ENCODE results near the gene GPR162. TPM values are rescaled to one million over a fixed set of nuclear protein-coding genes. Genes with fewer than 3 reads are reported as not detected.
"Not testable (repeated sequence)": the region's sequence is repeated elsewhere in the genome, so short reads cannot be mapped to it uniquely, and the experiment has no call there.

Gene GPR162
- total RNA-seq, 1 experiment from 2014 or later: not detected

DNA sequence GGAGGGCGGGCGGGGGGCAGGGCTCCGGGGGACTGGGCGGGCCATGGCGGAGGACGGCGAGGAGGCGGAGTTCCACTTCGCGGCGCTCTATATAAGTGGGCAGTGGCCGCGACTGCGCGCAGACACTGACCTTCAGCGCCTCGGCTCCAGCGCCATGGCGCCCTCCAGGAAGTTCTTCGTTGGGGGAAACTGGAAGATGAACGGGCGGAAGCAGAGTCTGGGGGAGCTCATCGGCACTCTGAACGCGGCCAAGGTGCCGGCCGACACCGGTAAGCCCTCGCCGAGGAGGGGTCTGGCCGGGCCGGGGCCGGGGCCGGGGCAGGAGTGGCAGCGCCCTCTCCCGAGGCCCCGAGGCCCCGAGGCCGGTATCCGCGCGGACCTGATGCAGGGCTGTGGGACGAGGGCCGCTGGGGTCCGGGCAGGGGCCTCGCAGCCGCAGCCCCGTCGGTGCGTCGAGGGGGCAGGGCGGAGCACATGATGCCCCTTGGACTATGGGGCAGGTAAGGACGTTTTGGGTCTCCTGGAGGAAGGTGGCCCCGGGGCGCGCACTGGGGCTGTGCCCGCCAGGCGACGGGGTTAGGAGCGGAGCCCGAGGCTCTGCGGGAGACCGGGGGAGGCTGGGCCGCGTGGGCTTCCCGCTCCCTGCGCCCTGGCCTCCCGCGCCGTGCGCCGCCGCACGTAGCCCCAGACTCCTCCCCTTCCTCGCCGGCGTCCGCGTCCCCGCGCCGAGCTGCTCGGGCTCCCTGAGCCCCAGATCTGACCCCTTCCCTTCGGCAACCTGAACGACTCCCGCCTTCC is 46.0 kb downstream of the GPR162 start, which contains the start of gene TPI1:
Gene TPI1 (plus strand): TSS at position 119 of the 798 bp plus-strand sequence. CDS start 36 bp downstream, at position 155.
- BruUV-seq (replicated peaks): no TSS peak
- POLR2A ChIA-PET: interaction anchor here (0.6 to 7.7 kb wide), 20 partner anchors 11 to 300 kb away, joined by 3 to 130 read pairs (median 6); partner anchors contain the start of genes C12orf57, CDCA3, COPS7A and GNB3
- peak; percentile 70 for DNase-seq (ENCODE audit: unreplicated experiment)
- CTCF ChIA-PET: interaction anchor here (0.6 to 7.7 kb wide), 19 partner anchors 8 to 625 kb away, joined by 3 to 64 read pairs (median 3); partner anchors contain the start of genes C12orf57, C1RL and RNU7-1
- H3K9me3 Mint-ChIP-seq (ENCODE audit: unreplicated experiment): no peaks in the 10 kb centered on the region
- TF ChIP-seq, protein P1, sequence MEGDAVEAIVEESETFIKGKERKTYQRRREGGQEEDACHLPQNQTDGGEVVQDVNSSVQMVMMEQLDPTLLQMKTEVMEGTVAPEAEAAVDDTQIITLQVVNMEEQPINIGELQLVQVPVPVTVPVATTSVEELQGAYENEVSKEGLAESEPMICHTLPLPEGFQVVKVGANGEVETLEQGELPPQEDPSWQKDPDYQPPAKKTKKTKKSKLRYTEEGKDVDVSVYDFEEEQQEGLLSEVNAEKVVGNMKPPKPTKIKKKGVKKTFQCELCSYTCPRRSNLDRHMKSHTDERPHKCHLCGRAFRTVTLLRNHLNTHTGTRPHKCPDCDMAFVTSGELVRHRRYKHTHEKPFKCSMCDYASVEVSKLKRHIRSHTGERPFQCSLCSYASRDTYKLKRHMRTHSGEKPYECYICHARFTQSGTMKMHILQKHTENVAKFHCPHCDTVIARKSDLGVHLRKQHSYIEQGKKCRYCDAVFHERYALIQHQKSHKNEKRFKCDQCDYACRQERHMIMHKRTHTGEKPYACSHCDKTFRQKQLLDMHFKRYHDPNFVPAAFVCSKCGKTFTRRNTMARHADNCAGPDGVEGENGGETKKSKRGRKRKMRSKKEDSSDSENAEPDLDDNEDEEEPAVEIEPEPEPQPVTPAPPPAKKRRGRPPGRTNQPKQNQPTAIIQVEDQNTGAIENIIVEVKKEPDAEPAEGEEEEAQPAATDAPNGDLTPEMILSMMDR (IDR thresholded peaks at IDR 0.05; ENCODE audit: unreplicated experiment): no peak
- H3K27me3 Mint-ChIP-seq (ENCODE audit: insufficient read depth, unreplicated experiment): no peaks in the 10 kb centered on the region
- peak within 1 kb of the TSS; percentile 86 for H3K4me3 Mint-ChIP-seq (ENCODE audit: unreplicated experiment)
- intact Hi-C loops (cut with micrococcal nuclease): loop anchor here (2.0 kb wide), 1 partner anchor 71 kb away; no protein-coding TSS in a partner anchor
- peaks cover 67% of the 10 kb centered on the region for H3K36me3 Mint-ChIP-seq (ENCODE audit: insufficient read depth, unreplicated experiment)
- H3K27ac Mint-ChIP-seq (ENCODE audit: low read depth, unreplicated experiment): peak within 1 kb of the TSS; percentile 82
- peaks cover 30% of the 10 kb centered on the region for H3K4me1 Mint-ChIP-seq (ENCODE audit: insufficient read depth, unreplicated experiment)

DNA sequence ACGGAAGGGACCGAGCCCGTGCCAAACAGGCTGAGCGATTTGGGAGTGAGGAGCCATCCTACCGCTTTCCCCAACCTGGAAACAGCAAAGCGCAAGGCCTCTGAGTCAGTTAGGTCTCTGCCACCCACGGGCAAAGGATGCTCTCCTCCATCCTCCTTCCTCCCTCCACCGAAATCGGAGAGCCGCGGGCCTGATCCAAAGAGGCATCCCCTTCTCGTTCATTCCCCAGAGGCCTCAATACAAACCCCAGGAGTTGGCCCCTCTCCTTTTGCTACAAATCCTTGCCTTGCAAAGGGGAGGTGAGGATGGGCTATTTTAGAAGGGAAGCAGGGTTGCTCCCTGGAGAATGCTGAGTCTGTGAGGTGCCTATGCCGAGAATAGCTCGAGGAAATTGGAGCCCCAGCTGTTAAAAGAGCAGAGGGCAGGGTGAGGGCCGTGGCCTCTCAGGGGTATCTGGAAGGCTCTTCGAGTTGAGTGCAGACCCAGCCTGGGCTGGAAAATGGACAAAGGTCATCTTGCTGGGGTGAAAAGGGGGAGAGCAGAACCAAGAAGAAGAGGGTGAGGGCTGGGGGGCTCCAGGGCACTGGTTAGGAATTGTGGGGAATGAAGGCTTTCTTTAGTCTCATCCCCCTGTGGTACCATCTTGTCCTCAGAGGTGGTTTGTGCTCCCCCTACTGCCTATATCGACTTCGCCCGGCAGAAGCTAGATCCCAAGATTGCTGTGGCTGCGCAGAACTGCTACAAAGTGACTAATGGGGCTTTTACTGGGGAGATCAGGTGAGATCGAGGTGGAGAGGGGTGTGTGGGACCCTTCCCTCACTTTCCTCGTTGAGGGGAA is 46.8 kb downstream of the GPR162 start:
- H3K36me3 Mint-ChIP-seq (ENCODE audit: insufficient read depth, unreplicated experiment): peaks cover 59% of the 10 kb centered on the region

DNA sequence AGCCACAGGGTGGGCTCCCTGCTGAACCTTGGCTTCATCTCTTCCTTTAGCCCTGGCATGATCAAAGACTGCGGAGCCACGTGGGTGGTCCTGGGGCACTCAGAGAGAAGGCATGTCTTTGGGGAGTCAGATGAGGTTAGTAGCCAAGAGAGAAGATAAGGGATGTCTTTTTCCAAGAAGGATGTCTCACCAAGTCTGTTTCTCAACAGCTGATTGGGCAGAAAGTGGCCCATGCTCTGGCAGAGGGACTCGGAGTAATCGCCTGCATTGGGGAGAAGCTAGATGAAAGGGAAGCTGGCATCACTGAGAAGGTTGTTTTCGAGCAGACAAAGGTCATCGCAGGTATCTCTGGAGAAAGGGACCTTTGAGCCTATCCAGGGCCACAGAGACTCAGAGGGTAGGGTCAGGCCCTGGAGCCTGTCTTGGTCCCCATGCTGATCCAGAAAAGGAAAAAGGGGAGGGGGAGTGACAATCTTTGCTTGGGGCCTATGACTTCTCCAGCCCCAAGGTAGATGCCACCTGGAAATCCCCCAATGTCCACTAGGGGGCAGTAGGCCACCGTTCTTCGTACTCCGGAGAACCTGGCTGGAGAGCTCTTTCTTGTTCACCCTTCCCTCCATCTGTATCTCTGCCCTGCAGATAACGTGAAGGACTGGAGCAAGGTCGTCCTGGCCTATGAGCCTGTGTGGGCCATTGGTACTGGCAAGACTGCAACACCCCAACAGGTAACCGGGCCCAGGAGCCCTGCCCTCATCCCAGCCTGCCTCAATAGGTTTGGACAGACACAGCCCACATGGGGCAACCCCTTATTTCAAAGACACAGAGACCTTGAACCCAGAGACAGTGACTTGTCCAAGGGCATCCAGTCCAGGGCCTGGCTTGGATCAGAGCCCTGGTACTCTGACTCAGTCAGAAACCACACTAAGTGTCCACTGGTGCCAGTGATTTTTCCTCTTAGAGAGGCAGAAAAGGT is 47.7 kb downstream of the GPR162 start:
- peak; percentile 83 for DNase-seq (ENCODE audit: unreplicated experiment)
- TF ChIP-seq, protein P1 (IDR thresholded peaks at IDR 0.05; ENCODE audit: unreplicated experiment): peak; percentile 91
- Mint-ChIP-seq H3K9me3 (ENCODE audit: unreplicated experiment) (no peaks in the 10 kb centered on the region), H3K36me3 (ENCODE audit: insufficient read depth, unreplicated experiment) (peaks cover 52% of the 10 kb centered on the region), H3K27me3 (ENCODE audit: insufficient read depth, unreplicated experiment) (no peaks in the 10 kb centered on the region), H3K4me3 (ENCODE audit: unreplicated experiment) (peak overlapping the region; percentile 86), H3K4me1 (ENCODE audit: insufficient read depth, unreplicated experiment) (peaks cover 30% of the 10 kb centered on the region), H3K27ac (ENCODE audit: low read depth, unreplicated experiment) (peak overlapping the region; percentile 70)
- BruUV-seq (replicated peaks): no TSS peak
- POLR2A ChIA-PET: interaction anchor here (0.6 to 7.7 kb wide), 17 partner anchors 18 to 368 kb away, joined by 3 to 130 read pairs (median 6); partner anchors contain the start of genes C12orf57, CDCA3, COPS7A and LRRC23
- intact Hi-C loops (cut with micrococcal nuclease): loop anchor here (1.0 to 2.0 kb wide), 2 partner anchors 22 to 69 kb away; no protein-coding TSS in a partner anchor
- CTCF ChIA-PET: interaction anchor here (0.5 to 7.7 kb wide), 29 partner anchors 9 to 280 kb away, joined by 3 to 64 read pairs (median 3); partner anchors contain the start of genes C12orf57, RNU7-1 and USP5

More for the DNA sequence above, 46.8 kb downstream of the GPR162 start:
- Mint-ChIP-seq H3K4me3 (ENCODE audit: unreplicated experiment) (peak overlapping the region; percentile 86), H3K4me1 (ENCODE audit: insufficient read depth, unreplicated experiment) (peaks cover 30% of the 10 kb centered on the region), H3K27ac (ENCODE audit: low read depth, unreplicated experiment) (peak overlapping the region; percentile 82), H3K9me3 (ENCODE audit: unreplicated experiment) (no peaks in the 10 kb centered on the region), H3K27me3 (ENCODE audit: insufficient read depth, unreplicated experiment) (no peaks in the 10 kb centered on the region)
- no TSS peak for BruUV-seq (replicated peaks)
- DNase-seq (ENCODE audit: unreplicated experiment): no peak
- intact Hi-C loops (cut with micrococcal nuclease): loop anchor here (1.0 to 2.0 kb wide), 2 partner anchors 23 to 70 kb away; no protein-coding TSS in a partner anchor
- ChIA-PET POLR2A (interaction anchor here (0.6 to 7.7 kb wide), 20 partner anchors 17 to 367 kb away, joined by 3 to 130 read pairs (median 6); partner anchors contain the start of genes C12orf57, CDCA3, COPS7A and GNB3), CTCF (interaction anchor here (0.6 to 7.7 kb wide), 24 partner anchors 8 to 624 kb away, joined by 3 to 64 read pairs (median 3); partner anchors contain the start of genes C12orf57, RNU7-1 and USP5)
- TF ChIP-seq, protein P1 (IDR thresholded peaks at IDR 0.05; ENCODE audit: unreplicated experiment): no peak

DNA sequence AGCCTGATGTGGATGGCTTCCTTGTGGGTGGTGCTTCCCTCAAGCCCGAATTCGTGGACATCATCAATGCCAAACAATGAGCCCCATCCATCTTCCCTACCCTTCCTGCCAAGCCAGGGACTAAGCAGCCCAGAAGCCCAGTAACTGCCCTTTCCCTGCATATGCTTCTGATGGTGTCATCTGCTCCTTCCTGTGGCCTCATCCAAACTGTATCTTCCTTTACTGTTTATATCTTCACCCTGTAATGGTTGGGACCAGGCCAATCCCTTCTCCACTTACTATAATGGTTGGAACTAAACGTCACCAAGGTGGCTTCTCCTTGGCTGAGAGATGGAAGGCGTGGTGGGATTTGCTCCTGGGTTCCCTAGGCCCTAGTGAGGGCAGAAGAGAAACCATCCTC is 48.7 kb downstream of the GPR162 start:
- TSS peak; percentile 65 for BruUV-seq (replicated peaks)
- H3K36me3 Mint-ChIP-seq (ENCODE audit: insufficient read depth, unreplicated experiment): peaks cover 42% of the 10 kb centered on the region

More for the DNA sequence above, 48.7 kb downstream of the GPR162 start:
- H3K9me3 Mint-ChIP-seq (ENCODE audit: unreplicated experiment); DNase-seq (ENCODE audit: unreplicated experiment); H3K27ac Mint-ChIP-seq (ENCODE audit: low read depth, unreplicated experiment); H3K4me3 Mint-ChIP-seq (ENCODE audit: unreplicated experiment); intact Hi-C loops (cut with micrococcal nuclease); H3K27me3 Mint-ChIP-seq (ENCODE audit: insufficient read depth, unreplicated experiment): not testable (repeated sequence)
- CTCF ChIA-PET: interaction anchor here (0.8 to 7.7 kb wide), 17 partner anchors 10 to 125 kb away, joined by 3 to 64 read pairs (median 4); partner anchors contain the start of genes C12orf57, MLF2, RNU7-1 and USP5
- H3K4me1 Mint-ChIP-seq (ENCODE audit: insufficient read depth, unreplicated experiment): peaks cover 30% of the 10 kb centered on the region
- POLR2A ChIA-PET: interaction anchor here (0.5 to 7.7 kb wide), 5 partner anchors 19 to 148 kb away, joined by 4 to 130 read pairs (median 62); partner anchors contain the start of genes C12orf57, CDCA3, LPCAT3 and RNU7-1
